Testis (tissue), 3 donors: ENCODE measurements around the gene ASIC2. TPM values are rescaled to one million over a fixed set of nuclear protein-coding genes. Genes with fewer than 3 reads are reported as not detected.
A peak's percentile ranks its signal among the peaks of the same experiment; 100 is the strongest.

Source experiments
- DNase-seq: peaks from one replicate; pipeline ENCODE4 v3.0.0-alpha.2; 2019
- H3K27ac ChIP-seq, 2 donors: fragments of 200-600 bp; sonication (generic); one replicate each; pipeline ENCODE4 v1.5.1; 2019
- H3K27me3 ChIP-seq: fragments of 200-600 bp; sonication (generic); one replicate; pipeline ENCODE4 v1.5.1; 2019
- H3K36me3 ChIP-seq: fragments of 200-600 bp; sonication (generic); one replicate; pipeline ENCODE4 v1.5.1; 2017; ENCODE audit warnings: low read depth; ENCODE audit errors: missing control alignments
- H3K4me1 ChIP-seq: fragments of 200-600 bp; sonication (generic); one replicate; pipeline ENCODE4 v1.5.1; 2019
- H3K4me3 ChIP-seq, 2 donors: fragments of 200-600 bp; sonication (generic); one replicate each; pipeline ENCODE4 v1.5.1; 2017 to 2019
- H3K9me3 ChIP-seq: fragments of 200-600 bp; sonication (generic); one replicate; pipeline ENCODE4 v1.5.1; 2017
- CTCF ChIP-seq, 3 experiments: fragments of 450-650 bp in 2 of 3; fragments of 200-600 bp in 1 of 3; sonication (generic) in 1 of 3; IDR thresholded peaks; one replicate each; pipeline ENCODE4 v1.5.1; 2016 to 2019; ENCODE audit warnings: antibody characterized with exemption in 3 of 3, mild to moderate bottlenecking in 2 of 3, moderate library complexity in 1 of 3
- POLR2A ChIP-seq: fragments of 450-650 bp; IDR thresholded peaks from one replicate; pipeline ENCODE4 v1.6.1; 2017; ENCODE audit warnings: antibody characterized with exemption, mild to moderate bottlenecking, moderate library complexity
- WGBS, 2 donors: methylation state at CpG; one replicate each; pipeline ENCODE4 v1.1.5; 2018; 5-methylcytosine and 5-hydroxymethylcytosine counted together
- intact Hi-C: fragments of 100-400 bp; cut with DNase I; formaldehyde crosslinking; loops from one replicate; pipeline ENCODE4 v1.15.1; 2023; ENCODE audit warnings: low total_unique reads
- polyA plus RNA-seq: library from polyadenylated mRNA; stranded (reverse); fragments of 350-450 nt; fragmentation: Illumina TruSeq; extraction: RNeasy Lipid Tissue Mini Kit (QIAGEN cat#74804); gene quantifications from one replicate; pipeline ENCODE4 v1.2.3, GENCODE V29; 2014; ENCODE audit warnings: low read depth, low replicate concordance; ENCODE audit not compliant: insufficient read depth
- total RNA-seq, 2 donors: library from RNA; depleted of rRNA; stranded (reverse); fragments of >200 nt; gene quantifications; one replicate each; pipeline ENCODE4 v1.2.3, GENCODE V29; 2016

Gene ASIC2
- total and polyA plus RNA-seq, 3 donors from 2014 or later, result 0.73 to 1.0 (median 0.81) TPM

- Histone ChIP-seq H3K4me1 (peaks cover 31% of the 10 kb centered on the region), H3K36me3 (no peaks in the 10 kb centered on the region), H3K27ac (peak overlapping the region in 1 of 2 donors; percentile 2), H3K27me3 (no peaks in the 10 kb centered on the region), H3K9me3 (no peaks in the 10 kb centered on the region), H3K4me3 (no peak overlapping the region)
- DNase-seq, result peak; percentile 81
- TF ChIP-seq POLR2A, result no peak
- no peak for TF ChIP-seq CTCF (IDR thresholded peaks at IDR 0.05)
- intact Hi-C loops, result no loop called here
- 67 to 71% methylated on average over 5 to 6 of the region's 6 CpGs for WGBS, 2 donors
Observed at GRCh38 chr17:33234930-33235685, 58.0 kb downstream of the ASIC2 start.

GRCh38 chr17:33234233-33234632 lies 58.9 kb downstream of the ASIC2 start:
- WGBS, 2 donors, result 88 to 90% methylated on average over 4 of the region's 4 CpGs
- TF ChIP-seq POLR2A (no peak), CTCF (IDR thresholded peaks at IDR 0.05) (no peak)

GRCh38 chr17:33233811-33234177 lies 59.3 kb downstream of the ASIC2 start:
- intact Hi-C loops, result no loop called here
- no peaks in the 10 kb centered on the region for H3K27me3 ChIP-seq
- peaks cover 43% of the 10 kb centered on the region for H3K4me1 ChIP-seq
- WGBS, 2 donors, result 34 to 53% methylated on average over 5 of the region's 5 CpGs
- DNase-seq, result peak; percentile 92
- no peaks in the 10 kb centered on the region for H3K36me3 ChIP-seq
- H3K27ac ChIP-seq, result peak overlapping the region; percentile 2 to 25
- no peak overlapping the region for H3K4me3 ChIP-seq
- H3K9me3 ChIP-seq, result no peaks in the 10 kb centered on the region
- TF ChIP-seq CTCF (IDR thresholded peaks at IDR 0.05) (no peak), POLR2A (no peak)

More at GRCh38 chr17:33234233-33234632, 58.9 kb downstream of the ASIC2 start:
- no peak for DNase-seq
- peaks cover 39% of the 10 kb centered on the region for H3K4me1 ChIP-seq
- intact Hi-C loops, result no loop called here
- no peaks in the 10 kb centered on the region for H3K27me3 ChIP-seq
- no peaks in the 10 kb centered on the region for H3K36me3 ChIP-seq
- H3K4me3 ChIP-seq, result no peak overlapping the region
- H3K9me3 ChIP-seq, result no peaks in the 10 kb centered on the region
- H3K27ac ChIP-seq, result peak overlapping the region; percentile 2 to 25

- intact Hi-C loops, result no loop called here
- TF ChIP-seq POLR2A, result no peak
- no peak for TF ChIP-seq CTCF (IDR thresholded peaks at IDR 0.05)
- DNase-seq, result peak; percentile 67
- Histone ChIP-seq H3K9me3 (no peaks in the 10 kb centered on the region), H3K27ac (peak overlapping the region; percentile 26 to 39), H3K36me3 (no peaks in the 10 kb centered on the region), H3K4me3 (no peak overlapping the region), H3K27me3 (no peaks in the 10 kb centered on the region), H3K4me1 (peaks cover 30% of the 10 kb centered on the region)
- WGBS, 2 donors, result 40 to 46% methylated on average over 7 of the region's 7 CpGs
Observed at GRCh38 chr17:33229499-33229898, 63.6 kb downstream of the ASIC2 start.

- Histone ChIP-seq H3K9me3 (no peaks in the 10 kb centered on the region), H3K36me3 (no peaks in the 10 kb centered on the region), H3K27me3 (no peaks in the 10 kb centered on the region), H3K4me3 (no peak overlapping the region), H3K27ac (peak overlapping the region in 1 of 2 donors; percentile 26), H3K4me1 (peaks cover 25% of the 10 kb centered on the region)
- DNase-seq, result no peak
- 50 to 63% methylated on average over 5 of the region's 5 CpGs for WGBS, 2 donors
- no peak for TF ChIP-seq CTCF (IDR thresholded peaks at IDR 0.05)
- no peak for TF ChIP-seq POLR2A
- intact Hi-C loops, result no loop called here
Observed at GRCh38 chr17:33229028-33229427, 64.1 kb downstream of the ASIC2 start.
